HL-60 (cell line): Measurements from ENCODE around the gene GPER1.

Experiments
- GABPA ChIP-seq: IDR thresholded peaks from 2 replicates; pipeline ENCODE4 v1.6.1; 2012; ENCODE audit warnings: low read depth
- POLR2AphosphoS5 ChIP-seq: IDR thresholded peaks from 2 replicates; pipeline ENCODE4 v1.6.1; 2012; ENCODE audit warnings: low read depth
- TF ChIP-seq, protein P1 (sequence below): IDR thresholded peaks from one replicate; pipeline ENCODE4 v1.5.1; 2011; ENCODE audit warnings: low read length, control low read depth, inconsistent platforms; ENCODE audit not compliant: insufficient read depth
- TF ChIP-seq, protein P2 (sequence below): IDR thresholded peaks from 2 replicates; pipeline ENCODE4 v1.6.1; 2012; ENCODE audit warnings: low read depth; ENCODE audit not compliant: insufficient replicate concordance

DNA sequence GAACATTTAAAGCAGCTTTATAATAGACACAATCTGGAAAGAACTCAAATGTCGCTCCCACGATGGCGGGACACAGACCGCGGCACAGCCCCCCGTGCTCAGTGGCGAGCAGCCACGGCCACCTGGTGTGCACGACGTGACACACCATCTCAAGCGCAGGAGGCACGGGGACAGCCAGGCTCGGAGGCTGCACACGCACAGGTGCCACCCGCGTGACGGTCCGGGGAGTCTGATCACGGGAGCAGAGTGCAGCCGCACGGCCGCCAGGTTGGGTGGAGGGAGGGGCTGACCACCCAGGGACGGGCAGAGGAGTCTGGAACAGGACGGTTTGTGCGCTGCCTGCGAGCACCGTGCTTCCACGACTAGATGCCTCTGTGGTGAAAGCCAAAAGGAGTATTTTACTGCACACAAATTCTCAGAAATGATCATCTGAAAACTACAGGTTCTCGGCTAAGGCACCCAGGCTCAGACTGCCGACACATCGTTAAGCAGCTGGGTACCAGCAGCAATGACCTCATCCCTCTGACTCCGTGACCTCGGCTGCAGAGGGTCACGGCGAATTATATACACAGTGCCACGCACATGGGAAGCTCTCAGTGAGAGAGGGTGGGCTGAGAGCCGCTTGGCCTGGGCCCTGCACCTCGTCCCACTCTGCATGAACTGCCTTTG, 7.5 kb upstream of the GPER1 start:
- TF ChIP-seq POLR2AphosphoS5 = no peak
- TF ChIP-seq, protein P1, sequence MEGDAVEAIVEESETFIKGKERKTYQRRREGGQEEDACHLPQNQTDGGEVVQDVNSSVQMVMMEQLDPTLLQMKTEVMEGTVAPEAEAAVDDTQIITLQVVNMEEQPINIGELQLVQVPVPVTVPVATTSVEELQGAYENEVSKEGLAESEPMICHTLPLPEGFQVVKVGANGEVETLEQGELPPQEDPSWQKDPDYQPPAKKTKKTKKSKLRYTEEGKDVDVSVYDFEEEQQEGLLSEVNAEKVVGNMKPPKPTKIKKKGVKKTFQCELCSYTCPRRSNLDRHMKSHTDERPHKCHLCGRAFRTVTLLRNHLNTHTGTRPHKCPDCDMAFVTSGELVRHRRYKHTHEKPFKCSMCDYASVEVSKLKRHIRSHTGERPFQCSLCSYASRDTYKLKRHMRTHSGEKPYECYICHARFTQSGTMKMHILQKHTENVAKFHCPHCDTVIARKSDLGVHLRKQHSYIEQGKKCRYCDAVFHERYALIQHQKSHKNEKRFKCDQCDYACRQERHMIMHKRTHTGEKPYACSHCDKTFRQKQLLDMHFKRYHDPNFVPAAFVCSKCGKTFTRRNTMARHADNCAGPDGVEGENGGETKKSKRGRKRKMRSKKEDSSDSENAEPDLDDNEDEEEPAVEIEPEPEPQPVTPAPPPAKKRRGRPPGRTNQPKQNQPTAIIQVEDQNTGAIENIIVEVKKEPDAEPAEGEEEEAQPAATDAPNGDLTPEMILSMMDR = no peak
- TF ChIP-seq, protein P2, sequence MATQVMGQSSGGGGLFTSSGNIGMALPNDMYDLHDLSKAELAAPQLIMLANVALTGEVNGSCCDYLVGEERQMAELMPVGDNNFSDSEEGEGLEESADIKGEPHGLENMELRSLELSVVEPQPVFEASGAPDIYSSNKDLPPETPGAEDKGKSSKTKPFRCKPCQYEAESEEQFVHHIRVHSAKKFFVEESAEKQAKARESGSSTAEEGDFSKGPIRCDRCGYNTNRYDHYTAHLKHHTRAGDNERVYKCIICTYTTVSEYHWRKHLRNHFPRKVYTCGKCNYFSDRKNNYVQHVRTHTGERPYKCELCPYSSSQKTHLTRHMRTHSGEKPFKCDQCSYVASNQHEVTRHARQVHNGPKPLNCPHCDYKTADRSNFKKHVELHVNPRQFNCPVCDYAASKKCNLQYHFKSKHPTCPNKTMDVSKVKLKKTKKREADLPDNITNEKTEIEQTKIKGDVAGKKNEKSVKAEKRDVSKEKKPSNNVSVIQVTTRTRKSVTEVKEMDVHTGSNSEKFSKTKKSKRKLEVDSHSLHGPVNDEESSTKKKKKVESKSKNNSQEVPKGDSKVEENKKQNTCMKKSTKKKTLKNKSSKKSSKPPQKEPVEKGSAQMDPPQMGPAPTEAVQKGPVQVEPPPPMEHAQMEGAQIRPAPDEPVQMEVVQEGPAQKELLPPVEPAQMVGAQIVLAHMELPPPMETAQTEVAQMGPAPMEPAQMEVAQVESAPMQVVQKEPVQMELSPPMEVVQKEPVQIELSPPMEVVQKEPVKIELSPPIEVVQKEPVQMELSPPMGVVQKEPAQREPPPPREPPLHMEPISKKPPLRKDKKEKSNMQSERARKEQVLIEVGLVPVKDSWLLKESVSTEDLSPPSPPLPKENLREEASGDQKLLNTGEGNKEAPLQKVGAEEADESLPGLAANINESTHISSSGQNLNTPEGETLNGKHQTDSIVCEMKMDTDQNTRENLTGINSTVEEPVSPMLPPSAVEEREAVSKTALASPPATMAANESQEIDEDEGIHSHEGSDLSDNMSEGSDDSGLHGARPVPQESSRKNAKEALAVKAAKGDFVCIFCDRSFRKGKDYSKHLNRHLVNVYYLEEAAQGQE = no peak
- no peak for TF ChIP-seq GABPA
